GM19438 (cell line): ENCODE measurements around the gene LYL1.

Experiments used
- ATAC-seq: cut with Tn5 transposase; IDR thresholded peaks from one replicate; pipeline ENCODE4 v1.9.1; 2021; ENCODE audit warnings: low read depth; ENCODE audit not compliant: unreplicated experiment

LYL1 gene

GRCh38 chr19:13078897-13079541 is 23.6 kb downstream of the LYL1 start:
- no peak for ATAC-seq

GRCh38 chr19:13078381-13078780 is 24.3 kb downstream of the LYL1 start:
- ATAC-seq, result no peak

- no peak for ATAC-seq
Observed at GRCh38 chr19:13077240-13077639, 25.4 kb downstream of the LYL1 start.

GRCh38 chr19:13076787-13077186 is 25.9 kb downstream of the LYL1 start:
- no peak for ATAC-seq

GRCh38 chr19:13076320-13076719 is 26.3 kb downstream of the LYL1 start:
- no peak for ATAC-seq

GRCh38 chr19:13074378-13074777 is 28.3 kb downstream of the LYL1 start:
- ATAC-seq, result no peak

GRCh38 chr19:13073263-13073662 is 29.4 kb downstream of the LYL1 start:
- ATAC-seq, result no peak

GRCh38 chr19:13072188-13072908 is 30.3 kb downstream of the LYL1 start:
- no peak for ATAC-seq

GRCh38 chr19:13071444-13072187 is 31.0 kb downstream of the LYL1 start:
- ATAC-seq, result no peak

GRCh38 chr19:13070425-13071140 is 32.1 kb downstream of the LYL1 start:
- ATAC-seq, result no peak

- ATAC-seq, result no peak
Observed at GRCh38 chr19:13069415-13070359, 33.0 kb downstream of the LYL1 start.

GRCh38 chr19:13068085-13068846 is 34.4 kb downstream of the LYL1 start:
- no peak for ATAC-seq

- ATAC-seq, result no peak
Observed at GRCh38 chr19:13066933-13067807, 35.5 kb downstream of the LYL1 start.

GRCh38 chr19:13066226-13066625 is 36.4 kb downstream of the LYL1 start:
- no peak for ATAC-seq

GRCh38 chr19:13064092-13064489 is 38.6 kb downstream of the LYL1 start:
- no peak for ATAC-seq

GRCh38 chr19:13063461-13064091 is 39.1 kb downstream of the LYL1 start:
- ATAC-seq, result no peak

GRCh38 chr19:13062317-13062716 is 40.3 kb downstream of the LYL1 start:
- no peak for ATAC-seq
